NCI-H2227 (cell line): Measurements from ENCODE around the gene CDC20B.
"Not testable (repeated sequence)": the region's sequence is repeated elsewhere in the genome, so short reads cannot be mapped to it uniquely, and the experiment has no call there.

Experiments
- DNase-seq: peaks from one replicate; lab custom pipeline; 2025; ENCODE audit not compliant: unreplicated experiment; lab: John Stamatoyannopoulos, UW

CDC20B gene

DNA sequence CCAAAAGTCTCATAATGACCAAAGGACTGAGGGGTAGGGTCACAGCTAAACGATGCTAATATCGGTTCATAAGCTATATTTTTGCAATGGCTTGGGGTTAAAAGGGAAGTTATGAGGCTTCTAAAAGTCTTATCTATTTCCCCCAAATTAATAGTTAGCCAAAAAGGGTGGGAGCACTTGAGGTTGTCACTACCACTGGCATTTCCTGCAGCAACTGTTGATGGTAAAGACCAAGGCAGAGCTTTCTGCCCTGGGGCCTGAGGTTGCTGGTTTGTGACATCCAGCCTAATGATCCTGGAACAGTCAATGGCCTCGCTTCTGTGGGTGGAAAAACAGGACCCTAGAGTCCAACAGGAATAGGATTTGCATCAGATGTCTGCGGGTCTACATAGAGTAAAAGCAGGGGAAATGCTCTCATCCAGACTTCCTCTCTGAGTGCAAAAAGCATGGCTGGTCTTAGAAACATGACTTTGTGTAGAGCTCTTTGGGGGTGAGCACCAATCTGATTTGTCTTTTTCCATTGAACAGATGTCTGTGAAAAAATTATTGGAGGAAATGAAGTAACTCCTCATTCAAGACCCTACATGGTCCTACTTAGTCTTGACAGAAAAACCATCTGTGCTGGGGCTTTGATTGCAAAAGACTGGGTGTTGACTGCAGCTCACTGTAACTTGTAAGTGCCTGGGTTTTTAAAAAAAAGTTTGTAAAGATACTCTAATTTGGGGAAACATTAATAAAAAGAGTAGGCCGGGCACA, 67.9 kb downstream of the CDC20B start:
- DNase-seq = no peak

DNA sequence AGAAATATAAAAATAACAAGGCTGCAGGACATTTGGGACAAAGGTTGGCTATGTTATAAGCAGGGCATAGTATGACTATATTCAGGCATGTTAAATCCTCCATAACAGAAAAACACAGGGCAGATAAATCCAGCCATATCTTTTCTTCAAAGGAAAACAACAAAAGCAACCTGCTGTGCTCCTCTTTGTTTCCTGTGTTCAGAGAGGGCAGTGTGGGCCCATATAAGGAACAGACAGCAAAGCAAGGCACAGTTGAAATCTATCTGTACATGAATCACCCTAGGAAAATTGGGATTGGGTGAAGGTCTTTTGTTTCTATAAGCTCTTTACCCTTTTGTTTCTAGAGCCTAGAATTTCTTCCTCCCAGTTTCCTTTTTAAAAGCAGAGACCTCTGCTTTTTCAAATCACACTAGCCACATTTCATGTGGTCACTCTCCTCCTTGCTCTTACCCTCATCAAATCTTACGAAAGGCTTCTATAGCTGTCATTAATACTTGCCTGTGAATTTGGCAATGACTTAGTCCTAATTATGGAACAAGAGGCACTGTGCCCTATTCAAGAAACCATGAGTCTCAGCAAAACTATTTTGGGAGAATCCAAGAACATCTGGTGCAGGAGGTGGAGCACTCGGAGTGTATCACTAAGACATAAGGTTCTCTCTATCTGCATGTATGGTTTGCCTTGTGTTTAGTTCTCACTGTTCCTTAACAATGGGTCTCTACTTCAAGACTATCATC, 68.8 kb downstream of the CDC20B start:
- no peak for DNase-seq

DNA sequence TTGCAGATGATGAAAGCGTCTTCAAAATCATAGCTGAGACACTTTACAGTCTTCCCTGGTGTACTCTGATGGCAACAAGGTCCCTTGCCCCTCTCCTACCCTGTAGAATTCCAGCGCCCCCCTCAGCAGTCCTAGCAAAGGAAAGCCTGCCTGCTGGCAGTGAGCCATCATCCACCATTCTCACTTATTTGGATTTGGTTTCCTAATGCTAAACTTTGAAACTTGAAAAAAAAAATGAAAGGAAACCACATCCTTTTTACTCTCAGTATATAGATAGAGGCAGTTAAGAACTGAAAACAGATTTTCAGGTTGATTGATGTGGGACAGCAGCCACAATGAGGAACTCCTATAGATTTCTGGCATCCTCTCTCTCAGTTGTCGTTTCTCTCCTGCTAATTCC, 70.6 kb downstream of the CDC20B start, which contains the start of gene GZMA:
TSS of gene GZMA (plus strand) at position 299 of the 400 bp plus-strand sequence. CDS start at position 336, 37 bp downstream.
- DNase-seq = no peak

DNA sequence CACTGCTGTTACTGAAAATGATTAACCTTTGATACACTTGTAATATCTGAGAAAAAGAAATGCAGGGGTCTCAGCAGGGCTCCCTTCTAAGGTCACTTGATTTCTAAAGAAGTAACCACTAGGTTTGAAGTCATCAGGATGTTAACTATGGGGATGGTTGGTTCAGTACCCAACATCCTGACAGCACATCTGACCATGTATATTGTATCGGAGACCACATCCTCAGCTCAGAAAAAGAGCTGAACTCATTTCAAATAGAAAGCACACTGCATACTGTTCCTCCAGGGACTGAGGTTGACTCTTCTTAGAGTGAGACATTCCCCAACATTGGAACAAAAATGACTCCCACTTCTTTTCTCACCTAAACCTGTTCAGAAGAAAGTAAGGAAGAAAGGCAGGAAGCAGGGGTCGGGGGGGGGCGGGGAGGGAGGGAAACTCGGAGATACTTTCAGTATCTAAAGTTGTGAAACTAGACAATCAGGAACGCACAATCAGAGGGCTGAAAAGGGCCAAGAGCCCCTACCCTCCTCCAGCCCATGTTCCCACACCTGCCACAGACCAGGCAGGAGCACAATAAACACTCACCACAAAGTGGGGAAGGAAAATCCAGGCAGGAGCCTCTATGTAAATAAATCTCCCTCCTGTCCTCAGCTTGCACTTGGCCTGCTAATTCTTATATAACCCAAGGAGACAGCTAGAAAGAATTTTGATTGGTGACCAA, 71.3 kb downstream of the CDC20B start:
- DNase-seq = no peak

DNA sequence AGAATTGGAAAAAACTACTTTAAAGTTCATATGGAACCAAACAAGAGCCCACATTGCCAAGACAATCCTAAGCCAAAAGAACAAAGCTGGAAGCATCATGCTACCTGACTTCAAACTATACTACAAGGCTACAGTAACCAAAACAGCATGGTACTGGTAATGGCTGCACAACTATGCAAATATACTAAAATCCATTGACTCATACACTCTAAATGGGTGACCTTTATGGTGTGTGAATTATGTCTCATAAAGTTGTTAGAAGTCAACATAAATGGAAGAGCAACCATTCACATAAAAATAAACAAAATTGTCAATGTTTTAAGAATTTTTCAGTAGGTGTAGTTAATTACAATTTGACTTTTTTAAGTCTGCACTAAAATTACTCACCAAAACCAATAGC, 71.8 kb downstream of the CDC20B start:
- DNase-seq = not testable (repeated sequence)

DNA sequence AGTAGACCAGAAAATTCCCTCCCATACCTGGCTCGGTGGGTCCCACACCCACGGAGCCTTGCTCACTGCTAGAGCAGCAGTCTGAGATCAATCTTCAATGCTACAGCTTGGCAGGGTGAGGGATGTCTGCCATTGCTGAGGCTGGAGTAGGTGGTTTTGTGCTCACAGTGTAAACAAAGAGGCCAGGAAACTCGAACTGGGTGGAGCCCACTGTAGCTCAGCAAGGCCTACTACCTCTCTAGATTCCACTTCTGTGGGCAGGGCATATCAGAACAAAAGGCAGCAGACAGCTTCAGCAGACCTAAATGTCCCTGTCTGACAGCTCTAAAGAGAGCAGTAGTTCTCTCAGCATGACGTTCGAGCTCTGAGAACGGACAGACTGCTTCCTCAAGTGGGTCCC, 76.1 kb downstream of the CDC20B start:
- DNase-seq = no peak

DNA sequence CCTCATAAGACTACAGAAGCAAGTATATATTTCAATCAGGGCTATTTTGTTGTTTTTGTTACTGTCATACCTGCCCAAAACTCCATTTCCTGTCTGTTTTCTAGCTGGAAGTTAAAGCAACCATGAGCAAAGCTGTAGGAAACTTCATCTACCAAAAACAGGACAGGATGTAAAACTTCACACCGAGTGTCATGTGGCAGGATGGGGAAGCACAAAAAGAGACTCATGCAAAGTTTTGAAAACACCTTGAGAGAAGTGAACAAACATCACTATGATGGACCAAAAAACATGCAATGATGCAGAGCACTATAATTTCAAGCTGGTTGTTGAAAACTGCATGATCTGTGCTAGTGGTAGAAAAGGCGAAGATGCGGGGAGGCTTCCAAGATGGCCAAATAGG, 76.8 kb downstream of the CDC20B start:
- no peak for DNase-seq

DNA sequence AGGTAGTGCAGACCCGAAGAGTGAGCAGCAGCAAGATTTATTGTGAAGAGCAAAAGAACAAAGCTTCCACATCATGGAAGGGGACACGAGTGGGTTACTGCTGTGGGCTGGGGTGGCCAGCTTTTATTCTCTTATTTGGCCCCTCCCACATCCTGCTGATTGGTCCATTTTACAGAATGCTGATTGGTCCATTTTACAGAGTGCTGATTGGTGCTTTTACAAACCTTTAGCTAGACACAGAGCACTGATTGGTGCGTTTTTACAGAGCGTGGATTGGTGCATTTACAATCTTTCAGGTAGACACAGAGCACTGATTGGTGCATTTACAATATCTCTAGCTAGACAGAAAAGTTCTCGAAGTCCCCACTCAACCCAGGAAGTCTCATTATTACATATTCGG, 82.0 kb downstream of the CDC20B start:
- not testable (repeated sequence) for DNase-seq

DNA sequence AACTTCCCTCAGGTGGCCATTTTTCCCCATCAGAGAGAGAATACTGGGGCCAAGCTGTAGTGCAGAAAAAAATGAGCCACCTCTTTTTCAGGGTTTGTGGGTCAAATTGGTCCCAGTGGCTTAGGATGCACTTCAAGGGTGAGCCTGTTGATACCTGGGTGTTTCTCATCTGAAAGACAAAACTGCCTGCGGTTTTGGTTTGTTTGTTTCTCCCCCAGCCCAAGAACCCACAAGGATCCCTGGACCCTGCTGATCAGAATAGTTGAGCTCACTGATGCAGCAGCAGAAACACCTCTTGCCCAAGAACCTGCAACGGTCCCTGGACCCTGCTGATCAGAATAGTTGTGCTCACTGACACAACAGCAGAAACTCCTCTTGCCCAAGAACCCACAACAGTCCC, 83.7 kb downstream of the CDC20B start:
- DNase-seq = not testable (repeated sequence)

DNA sequence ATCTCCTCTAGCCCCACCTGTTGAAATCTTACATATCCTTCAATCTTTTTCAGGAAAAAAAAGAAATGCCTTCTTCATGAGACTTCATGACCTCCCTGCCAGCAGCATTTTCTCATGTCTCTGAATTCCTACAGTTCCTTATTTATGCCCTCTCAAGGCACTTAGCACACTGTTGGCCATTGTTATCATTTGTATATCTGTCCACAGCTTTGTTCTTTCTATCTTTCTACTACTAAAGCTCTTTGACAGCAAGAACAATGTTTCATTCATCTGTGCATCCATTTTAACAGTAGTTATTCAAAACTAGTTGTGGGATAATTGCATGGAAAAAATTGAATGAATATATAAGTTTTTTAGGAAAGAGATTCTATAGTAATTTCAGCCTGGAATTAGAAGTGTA, 91.4 kb downstream of the CDC20B start:
- DNase-seq = no peak

DNA sequence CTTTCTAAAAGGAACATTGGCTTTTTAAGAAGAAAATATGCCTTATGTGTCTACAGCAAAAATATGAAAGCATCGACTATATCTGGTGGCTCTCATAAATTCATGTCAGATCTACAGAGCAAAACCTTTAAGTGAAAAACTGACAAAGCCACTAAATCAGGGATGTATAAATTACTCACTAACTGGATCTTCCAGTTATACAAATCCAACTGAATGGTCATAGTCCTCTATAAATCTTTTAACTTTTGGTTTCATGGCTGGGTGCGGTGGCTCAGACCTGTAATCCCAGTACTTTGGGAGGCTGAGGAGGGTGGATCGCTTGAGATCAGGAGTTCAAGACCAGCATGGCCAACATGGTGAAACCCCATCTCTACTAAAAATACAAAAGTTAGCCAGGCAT, 99.8 kb downstream of the CDC20B start:
- no peak for DNase-seq

DNA sequence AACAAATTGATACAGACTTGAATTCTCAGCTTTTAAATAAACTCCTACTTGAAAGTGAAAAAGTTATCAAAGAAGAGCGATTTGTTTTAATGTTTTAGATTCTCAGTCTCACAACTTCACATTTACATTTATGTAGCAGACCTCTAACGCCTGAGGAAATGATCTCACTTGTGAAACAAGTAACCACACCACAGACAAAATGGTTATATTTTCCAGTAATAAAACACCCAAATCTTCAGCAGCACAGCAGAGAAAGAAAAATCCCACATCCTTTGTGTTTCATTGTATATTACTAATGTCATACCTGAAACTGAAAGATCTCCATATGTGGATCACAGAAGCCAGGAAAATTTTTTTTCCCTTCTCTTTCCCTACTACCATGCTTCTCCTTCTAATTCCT, 100.3 kb downstream of the CDC20B start:
- DNase-seq = no peak

DNA sequence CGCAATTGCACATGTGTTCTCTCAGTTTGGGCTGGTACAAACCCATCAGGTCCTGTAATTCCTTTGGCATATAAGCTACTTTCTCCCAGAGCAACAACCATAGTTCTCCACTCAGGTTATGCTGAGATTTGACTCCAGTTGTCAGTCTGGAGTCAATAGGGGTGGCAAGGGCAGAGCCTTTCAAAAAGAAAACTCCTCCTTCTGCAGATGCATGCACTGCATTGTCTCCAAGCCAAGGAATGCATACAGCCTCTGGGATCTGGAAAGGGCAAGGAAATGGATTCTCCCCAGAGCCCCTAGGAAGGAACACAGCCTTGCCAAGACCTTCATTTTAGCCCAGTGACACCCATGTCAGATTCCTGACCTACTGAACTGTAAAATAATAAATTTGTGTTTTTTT, 101.6 kb downstream of the CDC20B start:
- no peak for DNase-seq

DNA sequence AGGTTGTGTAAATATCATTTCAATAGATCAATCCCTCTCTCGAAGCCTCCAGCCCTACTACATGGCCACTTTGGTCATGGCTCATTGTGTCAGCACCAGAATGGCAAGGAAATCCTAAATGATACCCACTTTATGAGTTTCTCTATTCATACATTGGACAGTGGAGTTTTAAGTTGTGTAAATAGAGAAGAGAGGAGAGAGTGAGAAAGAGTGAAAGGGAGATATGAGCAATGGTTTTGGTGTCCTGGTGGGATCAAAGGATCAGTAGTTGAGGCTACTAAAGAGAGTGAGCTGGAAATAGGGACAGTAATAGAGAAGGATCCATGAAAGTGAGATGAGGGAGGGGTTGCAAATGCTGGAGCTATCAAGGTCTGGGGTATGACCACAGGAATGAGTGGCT, 102.0 kb downstream of the CDC20B start:
- no peak for DNase-seq

DNA sequence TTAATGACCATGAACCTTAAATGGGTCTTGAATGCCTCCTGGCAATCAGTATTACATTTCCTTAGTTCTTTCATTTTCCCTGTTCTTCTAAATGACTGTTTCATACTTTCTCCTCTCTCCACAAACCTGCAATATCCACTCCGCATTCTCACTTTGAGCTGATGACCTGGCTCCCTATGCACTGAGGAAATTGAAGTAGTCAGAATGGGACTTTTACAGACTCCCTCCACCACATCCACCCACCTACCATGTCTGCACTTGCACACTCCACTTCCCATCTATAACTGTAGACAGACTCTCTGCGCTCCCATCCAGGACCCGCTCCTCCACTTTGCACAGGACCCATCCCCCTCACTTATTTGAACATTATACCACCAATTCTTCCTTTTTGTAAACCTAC, 106.7 kb downstream of the CDC20B start:
- DNase-seq = no peak

DNA sequence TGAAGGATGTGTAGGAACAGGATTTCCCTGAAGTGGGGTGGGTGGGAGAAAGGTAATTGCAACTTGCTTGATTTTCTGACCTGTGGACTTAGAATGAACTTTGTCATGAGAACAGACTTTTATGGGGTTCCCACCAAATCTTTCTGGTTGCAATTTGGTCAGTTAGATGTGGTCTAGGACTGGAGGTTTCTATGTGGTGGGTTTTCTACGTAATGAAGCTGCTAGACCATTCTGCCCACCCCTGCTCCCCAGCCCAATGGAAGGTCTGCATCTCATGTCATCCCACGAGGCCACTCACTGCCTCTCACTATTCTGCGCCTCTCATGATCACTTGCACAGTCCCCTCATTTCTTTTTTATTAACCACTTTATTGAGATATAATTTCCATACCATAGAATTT, 108.5 kb downstream of the CDC20B start:
- DNase-seq = no peak

DNA sequence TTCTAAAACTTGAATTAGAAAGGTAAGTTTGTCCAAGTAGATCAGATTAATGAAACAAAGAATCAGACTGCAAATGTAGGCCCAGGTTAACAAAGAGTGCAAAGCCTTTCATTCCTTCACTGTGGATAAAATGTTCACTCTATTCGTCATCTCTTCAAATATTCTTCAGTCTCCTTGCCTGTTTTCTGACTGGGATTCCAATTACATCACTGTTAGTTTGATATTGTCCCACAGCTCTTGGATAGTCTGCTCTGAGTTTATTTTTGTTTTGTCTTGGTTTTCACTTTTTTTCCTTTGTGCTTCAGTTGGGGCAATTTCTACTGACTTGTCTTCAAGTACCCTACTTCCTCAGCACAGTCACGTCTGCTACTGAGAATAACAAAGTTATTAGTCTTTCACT, 109.1 kb downstream of the CDC20B start:
- no peak for DNase-seq

DNA sequence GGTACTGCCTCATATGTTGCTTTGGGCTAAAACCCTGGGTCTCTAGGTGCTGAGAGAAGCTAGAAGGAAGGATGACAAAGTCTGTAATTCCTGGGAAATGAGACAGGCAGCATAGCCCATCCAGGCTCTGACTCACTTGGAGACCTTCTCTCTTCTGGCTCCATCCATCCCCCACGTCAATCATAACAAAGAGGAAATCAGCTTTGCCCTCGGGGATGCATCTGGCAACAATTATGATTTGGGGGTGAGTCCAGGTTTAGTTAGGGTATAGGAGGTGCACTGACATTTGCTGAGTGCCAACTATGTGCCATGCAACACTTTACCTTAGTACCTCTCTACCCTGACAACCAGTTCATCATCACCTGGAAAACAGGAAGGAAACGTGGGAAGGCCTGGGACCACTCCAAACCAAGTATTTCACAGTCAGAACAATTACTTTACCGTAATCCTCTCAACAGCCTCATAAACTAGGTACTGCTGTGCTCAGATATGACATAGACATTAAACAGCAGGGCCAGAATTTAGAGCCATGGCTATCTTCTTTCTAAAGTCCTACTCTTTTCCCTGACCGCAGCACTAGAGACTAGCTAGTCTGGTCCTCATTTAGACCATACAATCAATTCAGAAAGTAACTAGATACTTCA, 109.6 kb downstream of the CDC20B start:
- DNase-seq = no peak
